Suprapubic skin (tissue), 4 donors: Measurements from ENCODE around the gene PRKD3. TPM values are rescaled to one million over a fixed set of nuclear protein-coding genes. Genes with fewer than 3 reads are reported as not detected.
A peak's percentile ranks its signal among the peaks of the same experiment; 100 is the strongest.

Experiments
- DNase-seq, 2 donors: peaks; one replicate each; pipeline ENCODE4 v3.0.0-alpha.2; 2019; ENCODE audit warnings: low spot score in 2 of 2
- H3K27ac ChIP-seq: fragments of 200-600 bp; sonication (generic); one replicate; pipeline ENCODE4 v1.5.1; 2019
- H3K27me3 ChIP-seq: fragments of 200-600 bp; sonication (generic); one replicate; pipeline ENCODE4 v1.5.1; 2019
- H3K36me3 ChIP-seq: fragments of 200-600 bp; sonication (generic); one replicate; pipeline ENCODE4 v1.5.1; 2019
- H3K4me1 ChIP-seq: fragments of 200-600 bp; sonication (generic); one replicate; pipeline ENCODE4 v1.5.1; 2019
- H3K4me3 ChIP-seq: fragments of 200-600 bp; sonication (generic); one replicate; pipeline ENCODE4 v1.5.1; 2019; ENCODE audit warnings: mild to moderate bottlenecking
- H3K9me3 ChIP-seq: fragments of 200-600 bp; sonication (generic); one replicate; pipeline ENCODE4 v1.5.1; 2019
- CTCF ChIP-seq, 2 donors: fragments of 200-600 bp in 1 of 2; fragments of 450-650 bp in 1 of 2; sonication (generic) in 1 of 2; IDR thresholded peaks; one replicate each; pipeline ENCODE4 v1.5.1; 2016 to 2019; ENCODE audit warnings: antibody characterized with exemption in 2 of 2, mild to moderate bottlenecking in 1 of 2, moderate library complexity in 1 of 2
- EP300 ChIP-seq: sonication (generic); formaldehyde crosslinking; IDR thresholded peaks from one replicate; pipeline ENCODE4 v1.6.1; 2017; ENCODE audit warnings: antibody characterized with exemption
- POLR2A ChIP-seq, 2 donors: fragments of 450-650 bp; IDR thresholded peaks; one replicate each; pipeline ENCODE4 v1.6.1; 2017; ENCODE audit warnings: antibody characterized with exemption in 2 of 2, mild to moderate bottlenecking in 2 of 2, moderate library complexity in 2 of 2
- POLR2AphosphoS5 ChIP-seq, 3 donors: sonication (generic); formaldehyde crosslinking; IDR thresholded peaks; one replicate each; pipeline ENCODE4 v1.6.1; 2017; ENCODE audit warnings: antibody characterized with exemption in 3 of 3
- WGBS: methylation state at CpG from one replicate; pipeline ENCODE4 v1.1.5; 2018; 5-methylcytosine and 5-hydroxymethylcytosine counted together
- total RNA-seq, 4 donors: library from RNA; depleted of rRNA; stranded (reverse); fragments of >200 nt; gene quantifications; one replicate each; pipeline ENCODE4 v1.1.0, GENCODE V29; 2016

The PRKD3 gene
- total RNA-seq, result 10 to 100 TPM; 20.8 to 50.0 (median 34.3) TPM

GRCh38 chr2:37324786-37325624 lies at the start of gene PRKD3:
Gene PRKD3 (minus strand): TSS chr2:37324833. CDS start chr2:37316524, 8,309 bp downstream.
- peak within 1 kb of the TSS; percentile 82 for H3K4me3 ChIP-seq
- H3K36me3 ChIP-seq, result no peaks in the 10 kb centered on the region
- H3K27ac ChIP-seq, result peak within 1 kb of the TSS; percentile 93
- no peaks in the 10 kb centered on the region for H3K9me3 ChIP-seq
- peak; percentile 83 to 88 for DNase-seq
- WGBS, result 7% methylated on average over 11 of the region's 79 CpGs
- peaks cover 41% of the 10 kb centered on the region for H3K4me1 ChIP-seq
- H3K27me3 ChIP-seq, result no peaks in the 10 kb centered on the region
- TF ChIP-seq CTCF (IDR thresholded peaks at IDR 0.05) (no peak), POLR2A (IDR thresholded peaks at IDR 0.05) (peak in 1 of 2 donors; percentile 28), POLR2AphosphoS5 (IDR thresholded peaks at IDR 0.05) (peak in 1 of 3 donors; percentile 4), EP300 (no peak)

- Histone ChIP-seq H3K4me1 (peaks cover 13% of the 10 kb centered on the region), H3K4me3 (no peak overlapping the region), H3K27me3 (no peaks in the 10 kb centered on the region), H3K9me3 (no peaks in the 10 kb centered on the region), H3K27ac (no peak overlapping the region), H3K36me3 (no peaks in the 10 kb centered on the region)
- TF ChIP-seq EP300, result no peak
- no peak for TF ChIP-seq POLR2A (IDR thresholded peaks at IDR 0.05)
- TF ChIP-seq POLR2AphosphoS5 (IDR thresholded peaks at IDR 0.05), result no peak
- TF ChIP-seq CTCF (IDR thresholded peaks at IDR 0.05), result no peak
- DNase-seq, result no peak
Observed at GRCh38 chr2:37372000-37372399, 47.4 kb upstream of the PRKD3 start.

GRCh38 chr2:37370666-37371065 lies 46.0 kb upstream of the PRKD3 start:
- Histone ChIP-seq H3K9me3 (no peaks in the 10 kb centered on the region), H3K27ac (no peak overlapping the region), H3K36me3 (no peaks in the 10 kb centered on the region), H3K27me3 (no peaks in the 10 kb centered on the region), H3K4me1 (no peaks in the 10 kb centered on the region), H3K4me3 (no peak overlapping the region)
- no peak for DNase-seq
- WGBS, result 77% methylated on average over 1 of the region's 1 CpG
- TF ChIP-seq POLR2AphosphoS5 (IDR thresholded peaks at IDR 0.05), result no peak
- no peak for TF ChIP-seq POLR2A (IDR thresholded peaks at IDR 0.05)
- no peak for TF ChIP-seq CTCF (IDR thresholded peaks at IDR 0.05)
- no peak for TF ChIP-seq EP300

- H3K36me3 ChIP-seq, result no peaks in the 10 kb centered on the region
Observed at GRCh38 chr2:37367984-37368383, 43.4 kb upstream of the PRKD3 start.

More at GRCh38 chr2:37367984-37368383, 43.4 kb upstream of the PRKD3 start:
- no peak for DNase-seq
- Histone ChIP-seq H3K9me3 (no peaks in the 10 kb centered on the region), H3K4me1 (peaks cover under 1% of the 10 kb centered on the region), H3K4me3 (no peak overlapping the region), H3K27ac (no peak overlapping the region), H3K27me3 (no peaks in the 10 kb centered on the region)
- TF ChIP-seq POLR2AphosphoS5 (IDR thresholded peaks at IDR 0.05), result no peak
- TF ChIP-seq CTCF (IDR thresholded peaks at IDR 0.05), result no peak
- no peak for TF ChIP-seq EP300
- TF ChIP-seq POLR2A (IDR thresholded peaks at IDR 0.05), result no peak
- WGBS, result 81% methylated on average over 2 of the region's 2 CpGs
